ENCODE results near the gene A2ML1. TPM values are rescaled to one million over a fixed set of nuclear protein-coding genes. Genes with fewer than 3 reads are reported as not detected.

The A2ML1 gene
- total and polyA plus RNA-seq, 8 donors, result under 0.01 to 92.0 (median 1.1) TPM; not detected in 4

GRCh38 chr12:8829125-8829518 lies 6.7 kb downstream of the A2ML1 start:
- TF ChIP-seq, protein P1, sequence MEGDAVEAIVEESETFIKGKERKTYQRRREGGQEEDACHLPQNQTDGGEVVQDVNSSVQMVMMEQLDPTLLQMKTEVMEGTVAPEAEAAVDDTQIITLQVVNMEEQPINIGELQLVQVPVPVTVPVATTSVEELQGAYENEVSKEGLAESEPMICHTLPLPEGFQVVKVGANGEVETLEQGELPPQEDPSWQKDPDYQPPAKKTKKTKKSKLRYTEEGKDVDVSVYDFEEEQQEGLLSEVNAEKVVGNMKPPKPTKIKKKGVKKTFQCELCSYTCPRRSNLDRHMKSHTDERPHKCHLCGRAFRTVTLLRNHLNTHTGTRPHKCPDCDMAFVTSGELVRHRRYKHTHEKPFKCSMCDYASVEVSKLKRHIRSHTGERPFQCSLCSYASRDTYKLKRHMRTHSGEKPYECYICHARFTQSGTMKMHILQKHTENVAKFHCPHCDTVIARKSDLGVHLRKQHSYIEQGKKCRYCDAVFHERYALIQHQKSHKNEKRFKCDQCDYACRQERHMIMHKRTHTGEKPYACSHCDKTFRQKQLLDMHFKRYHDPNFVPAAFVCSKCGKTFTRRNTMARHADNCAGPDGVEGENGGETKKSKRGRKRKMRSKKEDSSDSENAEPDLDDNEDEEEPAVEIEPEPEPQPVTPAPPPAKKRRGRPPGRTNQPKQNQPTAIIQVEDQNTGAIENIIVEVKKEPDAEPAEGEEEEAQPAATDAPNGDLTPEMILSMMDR (IDR thresholded peaks at IDR 0.05), result no peak
- TF ChIP-seq EP300 (IDR thresholded peaks at IDR 0.05) (no peak), POLR2A (IDR thresholded peaks at IDR 0.05) (no peak), POLR2AphosphoS5 (IDR thresholded peaks at IDR 0.05) (no peak)
- DNase-seq, result peak in 1 of 2 donors; percentile 12
- no peak overlapping the region for H3K4me3 ChIP-seq
- no peaks in the 10 kb centered on the region for H3K36me3 ChIP-seq
- peaks cover 0 to 4% (median 0%) of the 10 kb centered on the region in 4 donors for H3K4me1 ChIP-seq
- intact Hi-C loops (cut with DNase I; ENCODE audit: low total_unique reads), result no loop called here
- 63 to 78% (median 65%) methylated on average over 5 of the region's 5 CpGs for WGBS, 5 donors
- H3K27me3 ChIP-seq, result no peaks in the 10 kb centered on the region
- H3K9me3 ChIP-seq, result no peaks in the 10 kb centered on the region
- no peak overlapping the region for H3K27ac ChIP-seq

DNA sequence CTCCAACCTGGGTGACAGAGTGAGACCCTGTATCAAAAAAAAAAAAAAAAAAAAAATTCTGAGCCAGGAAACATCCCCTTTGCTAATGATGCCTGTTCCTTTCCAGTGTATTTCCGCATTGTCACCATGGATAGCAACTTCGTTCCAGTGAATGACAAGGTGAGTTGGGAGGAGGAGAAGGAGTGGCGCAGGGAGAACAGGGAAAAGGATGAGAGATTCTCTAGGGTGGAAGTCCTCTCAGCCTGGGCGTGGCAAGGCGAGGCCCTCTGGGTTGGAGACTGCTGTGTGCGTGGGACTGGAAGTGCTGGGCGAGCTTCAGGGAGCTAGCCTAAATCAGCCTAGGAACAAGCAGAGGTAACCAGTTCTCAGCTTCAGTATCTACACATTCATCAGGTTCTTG lies 7.2 kb downstream of the A2ML1 start:
- no peaks in the 10 kb centered on the region for H3K36me3 ChIP-seq
- H3K27ac ChIP-seq, result no peak overlapping the region
- 73 to 89% (median 88%) methylated on average over 7 of the region's 7 CpGs for whole genome bisulfite sequencing, 5 donors
- no peak for DNase-seq
- no peaks in the 10 kb centered on the region for H3K27me3 ChIP-seq
- no peak overlapping the region for H3K4me3 ChIP-seq
- no peak for TF ChIP-seq EP300 (IDR thresholded peaks at IDR 0.05)
- no peak for TF ChIP-seq POLR2AphosphoS5 (IDR thresholded peaks at IDR 0.05)
- TF ChIP-seq, protein P1 (IDR thresholded peaks at IDR 0.05), result no peak
- TF ChIP-seq POLR2A (IDR thresholded peaks at IDR 0.05), result no peak
- intact Hi-C loops (cut with DNase I; ENCODE audit: low total_unique reads), result no loop called here
- H3K4me1 ChIP-seq, result no peaks in the 10 kb centered on the region
- H3K9me3 ChIP-seq, result no peaks in the 10 kb centered on the region

DNA sequence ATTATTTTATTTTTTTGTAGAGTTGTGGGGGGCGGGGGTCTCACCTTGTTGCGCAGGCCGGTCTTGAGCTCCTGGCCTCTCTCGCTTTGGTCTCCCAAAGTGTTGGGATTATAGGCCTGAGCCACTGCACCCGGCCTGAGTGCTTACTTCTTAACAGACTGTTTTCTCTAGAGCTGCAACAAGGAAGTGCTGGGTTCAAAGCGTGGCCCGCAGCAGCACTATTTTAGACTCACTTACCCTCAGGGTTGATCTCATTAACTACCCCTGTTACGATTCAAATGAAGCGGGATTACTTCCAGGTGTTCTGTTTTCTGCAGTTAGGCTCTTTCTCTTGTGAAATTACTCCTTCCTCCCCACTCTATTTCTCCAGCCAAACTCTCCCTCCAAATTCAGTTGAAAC lies 8.7 kb downstream of the A2ML1 start:
- no peak overlapping the region for H3K27ac ChIP-seq
- TF ChIP-seq, protein P1 (IDR thresholded peaks at IDR 0.05), result no peak
- TF ChIP-seq POLR2A (IDR thresholded peaks at IDR 0.05) (no peak), EP300 (IDR thresholded peaks at IDR 0.05) (no peak), POLR2AphosphoS5 (IDR thresholded peaks at IDR 0.05) (no peak)
- no peak overlapping the region for H3K4me3 ChIP-seq
- H3K27me3 ChIP-seq, result no peaks in the 10 kb centered on the region
- DNase-seq, result no peak
- H3K4me1 ChIP-seq, result no peaks in the 10 kb centered on the region
- no peaks in the 10 kb centered on the region for H3K36me3 ChIP-seq
- WGBS, 5 donors, result 85 to 92% (median 89%) methylated on average over 9 of the region's 9 CpGs
- intact Hi-C loops (cut with DNase I; ENCODE audit: low total_unique reads), result no loop called here
- H3K9me3 ChIP-seq, result no peaks in the 10 kb centered on the region

DNA sequence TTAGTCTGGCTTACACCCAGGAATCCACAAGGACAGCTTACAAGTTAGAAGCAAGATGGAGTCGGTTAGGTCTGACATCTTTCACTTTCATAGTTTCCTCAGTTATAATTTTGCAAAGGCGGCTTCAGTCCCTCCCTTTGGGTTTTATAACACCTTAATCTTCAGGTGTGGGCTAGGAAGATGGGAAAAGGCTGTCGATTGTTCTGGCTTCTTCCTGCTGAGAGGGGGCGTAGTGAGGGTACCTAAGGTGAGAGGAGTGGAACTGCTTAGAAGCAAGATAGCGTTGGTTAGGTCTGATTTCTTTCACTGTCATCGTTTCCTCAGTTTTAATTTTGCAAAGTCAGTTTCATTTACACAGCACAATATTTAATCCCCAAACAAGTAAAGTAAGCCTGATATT lies 10.1 kb downstream of the A2ML1 start:
- 71 to 86% (median 73%) methylated on average over 6 of the region's 6 CpGs for WGBS, 5 donors
- intact Hi-C loops (cut with DNase I; ENCODE audit: low total_unique reads), result no loop called here
- Histone ChIP-seq H3K36me3 (no peaks in the 10 kb centered on the region), H3K27me3 (no peaks in the 10 kb centered on the region), H3K4me3 (no peak overlapping the region), H3K9me3 (no peaks in the 10 kb centered on the region), H3K27ac (no peak overlapping the region), H3K4me1 (no peaks in the 10 kb centered on the region)
- no peak for TF ChIP-seq POLR2AphosphoS5 (IDR thresholded peaks at IDR 0.05)
- TF ChIP-seq, protein P1 (IDR thresholded peaks at IDR 0.05), result no peak
- TF ChIP-seq POLR2A (IDR thresholded peaks at IDR 0.05), result no peak
- TF ChIP-seq EP300 (IDR thresholded peaks at IDR 0.05), result no peak
- no peak for DNase-seq
